Measurements from ENCODE around the gene NAA40. TPM values are rescaled to one million over a fixed set of nuclear protein-coding genes. Genes with fewer than 3 reads are reported as not detected.

The NAA40 gene
- total RNA-seq, 4 donors from 2014 or later, result 3.8 to 12.5 (median 8.5) TPM

DNA sequence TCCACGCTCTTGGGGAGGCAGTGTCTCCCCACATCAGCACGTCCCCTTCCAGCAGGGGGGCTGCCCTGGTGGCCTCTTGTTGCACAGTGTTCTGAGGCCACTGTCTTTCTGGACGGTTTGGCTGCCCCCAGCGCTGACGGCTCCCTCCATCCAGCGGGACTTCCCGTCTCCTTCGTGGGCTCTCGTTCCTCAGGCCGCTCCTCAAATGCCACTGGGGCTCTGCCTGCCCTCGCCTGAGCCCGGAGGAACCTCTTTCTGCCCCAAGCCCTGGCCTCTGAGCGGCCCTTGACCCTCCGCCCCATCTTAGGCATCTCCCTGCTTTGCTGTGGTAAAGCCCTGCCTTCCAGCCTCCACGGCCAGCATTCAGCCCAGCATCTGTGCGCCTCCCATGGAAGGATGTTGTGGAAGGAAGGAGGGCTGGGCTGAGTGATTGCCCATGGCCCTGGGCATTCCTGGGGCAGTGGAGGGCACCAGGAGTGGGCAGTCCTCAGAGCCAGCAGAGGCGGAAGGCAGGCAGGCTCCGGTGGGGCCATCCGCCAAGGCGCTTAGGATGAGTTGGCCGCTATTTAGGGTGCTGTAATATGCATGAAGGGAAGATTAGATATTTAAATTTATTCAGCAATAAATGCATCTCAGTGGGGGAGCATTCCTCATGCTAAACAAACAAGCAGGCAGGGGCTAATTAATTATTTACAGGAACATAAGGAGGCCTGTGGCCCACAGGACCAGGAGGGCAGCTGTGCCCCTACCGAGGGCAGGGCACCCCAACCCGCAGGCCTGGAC, 65.2 kb downstream of the NAA40 start:
- WGBS, 2 donors (ENCODE audit: low coverage in 1 of 2), result 78 to 80% methylated on average over 2 to 7 of the region's 23 CpGs
- Histone ChIP-seq H3K27ac (no peak overlapping the region), H3K4me1 (peaks cover 0 to 60% (median 34%) of the 10 kb centered on the region in 3 donors), H3K27me3 (peaks cover 23% of the 10 kb centered on the region), H3K9me3 (no peaks in the 10 kb centered on the region), H3K4me3 (no peak overlapping the region), H3K36me3 (no peaks in the 10 kb centered on the region)
- TF ChIP-seq EP300 (IDR thresholded peaks at IDR 0.05), result no peak
- TF ChIP-seq POLR2A (IDR thresholded peaks at IDR 0.05), result no peak
- TF ChIP-seq, protein P1, sequence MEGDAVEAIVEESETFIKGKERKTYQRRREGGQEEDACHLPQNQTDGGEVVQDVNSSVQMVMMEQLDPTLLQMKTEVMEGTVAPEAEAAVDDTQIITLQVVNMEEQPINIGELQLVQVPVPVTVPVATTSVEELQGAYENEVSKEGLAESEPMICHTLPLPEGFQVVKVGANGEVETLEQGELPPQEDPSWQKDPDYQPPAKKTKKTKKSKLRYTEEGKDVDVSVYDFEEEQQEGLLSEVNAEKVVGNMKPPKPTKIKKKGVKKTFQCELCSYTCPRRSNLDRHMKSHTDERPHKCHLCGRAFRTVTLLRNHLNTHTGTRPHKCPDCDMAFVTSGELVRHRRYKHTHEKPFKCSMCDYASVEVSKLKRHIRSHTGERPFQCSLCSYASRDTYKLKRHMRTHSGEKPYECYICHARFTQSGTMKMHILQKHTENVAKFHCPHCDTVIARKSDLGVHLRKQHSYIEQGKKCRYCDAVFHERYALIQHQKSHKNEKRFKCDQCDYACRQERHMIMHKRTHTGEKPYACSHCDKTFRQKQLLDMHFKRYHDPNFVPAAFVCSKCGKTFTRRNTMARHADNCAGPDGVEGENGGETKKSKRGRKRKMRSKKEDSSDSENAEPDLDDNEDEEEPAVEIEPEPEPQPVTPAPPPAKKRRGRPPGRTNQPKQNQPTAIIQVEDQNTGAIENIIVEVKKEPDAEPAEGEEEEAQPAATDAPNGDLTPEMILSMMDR (IDR thresholded peaks at IDR 0.05), result no peak
- no peak for TF ChIP-seq POLR2AphosphoS5 (IDR thresholded peaks at IDR 0.05)
- ATAC-seq, result no peak

DNA sequence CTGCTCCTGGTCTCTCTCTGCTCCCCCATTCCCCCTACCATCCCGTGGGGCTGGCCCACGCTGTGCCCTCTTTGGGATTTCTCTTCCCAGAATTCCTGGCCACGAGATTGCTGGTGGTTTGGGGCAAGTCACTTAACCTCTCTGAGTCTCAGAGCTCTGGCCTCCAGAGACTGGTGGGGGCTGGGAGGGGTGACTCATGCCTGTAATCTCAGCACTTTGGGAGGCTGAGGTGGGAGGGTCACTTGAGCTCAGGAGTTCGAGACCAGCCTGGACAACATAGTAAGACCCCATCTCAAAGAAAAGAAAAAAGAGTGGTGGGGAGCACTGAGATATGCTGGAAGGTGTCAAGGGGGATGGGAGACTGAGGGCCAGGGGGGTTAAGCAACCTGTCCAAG, 65.8 kb downstream of the NAA40 start:
- Histone ChIP-seq H3K36me3 (no peaks in the 10 kb centered on the region), H3K4me1 (peaks cover 0 to 54% (median 28%) of the 10 kb centered on the region in 3 donors), H3K27ac (no peak overlapping the region), H3K27me3 (peaks cover 20% of the 10 kb centered on the region), H3K9me3 (no peaks in the 10 kb centered on the region), H3K4me3 (no peak overlapping the region)
- 100% methylated on average over 1 of the region's 4 CpGs; no CpG with 5 or more reads in 1 of the 2 donors for WGBS, 2 donors (ENCODE audit: low coverage in 1 of 2)
- TF ChIP-seq POLR2AphosphoS5 (IDR thresholded peaks at IDR 0.05), result no peak
- no peak for TF ChIP-seq EP300 (IDR thresholded peaks at IDR 0.05)
- no peak for TF ChIP-seq POLR2A (IDR thresholded peaks at IDR 0.05)
- ATAC-seq, result no peak

DNA sequence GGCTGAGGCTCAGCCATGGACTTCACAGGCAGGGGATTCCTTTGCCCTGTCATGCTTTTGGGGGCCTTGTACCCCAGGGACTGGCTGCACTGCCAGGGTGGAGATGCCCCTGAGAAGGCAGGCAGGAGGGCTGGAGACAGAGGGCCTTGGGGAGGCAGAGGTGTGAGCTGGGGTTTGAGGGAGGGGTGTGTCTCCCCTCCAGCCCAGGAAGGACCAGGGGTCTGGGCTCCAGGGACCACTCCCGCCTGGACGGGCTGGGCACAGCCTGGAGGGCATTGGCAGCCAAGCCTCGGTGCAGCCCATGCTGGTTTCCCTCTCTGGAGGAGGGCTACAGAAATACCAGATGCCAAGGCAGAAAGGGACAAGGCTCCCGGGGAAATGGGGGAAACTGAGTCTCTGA, 66.9 kb downstream of the NAA40 start:
- Histone ChIP-seq H3K27me3 (peaks cover 12% of the 10 kb centered on the region), H3K9me3 (no peaks in the 10 kb centered on the region), H3K27ac (no peak overlapping the region), H3K4me1 (peaks cover 0 to 43% (median 20%) of the 10 kb centered on the region in 3 donors), H3K4me3 (no peak overlapping the region), H3K36me3 (no peaks in the 10 kb centered on the region)
- no peak for TF ChIP-seq POLR2A (IDR thresholded peaks at IDR 0.05)
- TF ChIP-seq, protein P1 (IDR thresholded peaks at IDR 0.05), result no peak
- no peak for TF ChIP-seq POLR2AphosphoS5 (IDR thresholded peaks at IDR 0.05)
- TF ChIP-seq EP300 (IDR thresholded peaks at IDR 0.05), result no peak
- ATAC-seq, result no peak
- no CpG with 5 or more reads among the region's 4 CpGs for WGBS, 2 donors (ENCODE audit: low coverage in 1 of 2)

DNA sequence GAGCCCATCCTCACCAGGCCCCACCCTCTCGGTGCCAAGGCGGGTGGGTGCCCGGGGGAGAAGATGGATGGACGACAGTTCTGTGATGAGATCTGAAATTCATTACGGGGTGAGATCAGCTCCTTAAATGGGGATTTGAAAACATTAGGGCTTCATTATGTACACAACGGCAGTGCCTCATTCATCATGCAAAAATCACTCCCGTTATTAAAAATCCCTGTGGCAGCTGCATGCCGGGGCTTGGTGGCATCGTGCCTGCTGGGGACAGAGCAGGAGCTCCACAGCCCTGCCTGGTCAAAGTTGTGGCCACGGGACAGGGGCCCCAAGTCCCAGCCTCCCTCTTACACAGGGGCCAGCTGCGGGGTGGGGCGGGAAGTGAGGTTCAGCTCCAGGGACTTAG, 67.6 kb downstream of the NAA40 start:
- H3K9me3 ChIP-seq, result no peaks in the 10 kb centered on the region
- TF ChIP-seq POLR2AphosphoS5 (IDR thresholded peaks at IDR 0.05) (no peak), POLR2A (IDR thresholded peaks at IDR 0.05) (no peak), EP300 (IDR thresholded peaks at IDR 0.05) (no peak)
- TF ChIP-seq, protein P1 (IDR thresholded peaks at IDR 0.05), result no peak
- no peak overlapping the region for H3K4me3 ChIP-seq
- H3K36me3 ChIP-seq, result no peaks in the 10 kb centered on the region
- WGBS, 2 donors (ENCODE audit: low coverage in 1 of 2), result no CpG with 5 or more reads among the region's 12 CpGs
- peaks cover 0 to 36% (median 18%) of the 10 kb centered on the region in 3 donors for H3K4me1 ChIP-seq
- peaks cover 12% of the 10 kb centered on the region for H3K27me3 ChIP-seq
- ATAC-seq, result no peak
- H3K27ac ChIP-seq, result no peak overlapping the region

Small RNA genes lying within 50 kb of the gene (small RNA-seq; reads per million reads assigned to genes)
- 0 to 0.36 (median 0) reads per million in 4 donors for gene RNU6-45P

Other genes with a start within 250 kb of the NAA40 start
- 10 to 100 TPM; 13.2 to 31.8 (median 24.5) TPM for gene ZFTA, start 170.2 kb upstream of the NAA40 start, total RNA-seq
- gene SPINDOC, start 125.5 kb upstream of the NAA40 start, total RNA-seq, result 10 to 100 TPM; 14.3 to 18.6 (median 15.5) TPM
- gene MARK2, start 99.9 kb upstream of the NAA40 start, total RNA-seq, result 10 to 100 TPM; 17.4 to 42.5 (median 23.8) TPM
- gene RCOR2, start 21.8 kb upstream of the NAA40 start, total RNA-seq, result under 1 TPM in 3 of 4 donors, not detected in 1; 0.16 to 0.74 (median 0.58) TPM
- 100 to 1,000 TPM; 317 to 650 (median 402) TPM for gene COX8A, start 35.6 kb downstream of the NAA40 start, total RNA-seq
- 10 to 100 TPM; 47.7 to 70.4 (median 53.2) TPM for gene OTUB1, start 47.4 kb downstream of the NAA40 start, total RNA-seq
- gene FLRT1, start 96.9 kb downstream of the NAA40 start, total RNA-seq, result 1 to 10 TPM; 1.1 to 4.7 (median 3.6) TPM
- 10 to 100 TPM; 26.9 to 56.2 (median 30.4) TPM for gene MACROD1, start 227.1 kb downstream of the NAA40 start, total RNA-seq
- 100 to 1,000 TPM in 1 of 4 donors, 10 to 100 TPM in 3; 88.6 to 134 (median 94.0) TPM for gene STIP1, start 247.2 kb downstream of the NAA40 start, total RNA-seq

Data from gastroesophageal sphincter (tissue), 4 donors.